Esophagus squamous epithelium (tissue), 5 donors: ENCODE measurements around the gene CITED2. TPM values are rescaled to one million over a fixed set of nuclear protein-coding genes. Genes with fewer than 3 reads are reported as not detected.
"Not testable (repeated sequence)": the region's sequence is repeated elsewhere in the genome, so short reads cannot be mapped to it uniquely, and the experiment has no call there.

ENCODE experiments used
- DNase-seq: peaks from one replicate; lab custom pipeline; 2025; lab: John Stamatoyannopoulos, UW
- H3K27ac ChIP-seq, 4 donors: fragments of 200-600 bp; sonication (generic); one replicate each; pipeline ENCODE4 v1.5.1; 2016 to 2019; ENCODE audit warnings: mild to moderate bottlenecking in 1 of 4
- H3K27me3 ChIP-seq, 4 donors: fragments of 200-600 bp; sonication (generic); 1 replicate in 3 of 4; 2 replicates in 1 of 4; pipeline versions ENCODE4 v1.5.1 to v1.6.0; 2017 to 2021; ENCODE audit warnings: antibody characterized with exemption in 1 of 4
- H3K36me3 ChIP-seq, 3 donors: fragments of 200-600 bp; sonication (generic); one replicate each; pipeline ENCODE4 v1.5.1; 2016 to 2019
- H3K4me1 ChIP-seq, 3 donors: fragments of 200-600 bp; sonication (generic); one replicate each; pipeline ENCODE4 v1.5.1; 2017 to 2019
- H3K4me3 ChIP-seq, 4 donors: fragments of 200-600 bp; sonication (generic); 1 replicate in 3 of 4; 2 replicates in 1 of 4; pipeline ENCODE4 v1.5.1; 2016 to 2019; ENCODE audit warnings: mild to moderate bottlenecking in 2 of 4, moderate library complexity in 1 of 4
- H3K9me3 ChIP-seq, 3 donors: fragments of 200-600 bp; sonication (generic); one replicate each; pipeline ENCODE4 v1.5.1; 2016 to 2019
- POLR2A ChIP-seq, 4 donors: fragments of 450-650 bp; IDR thresholded peaks; one replicate each; pipeline ENCODE4 v1.6.1; 2017; ENCODE audit warnings: antibody characterized with exemption in 4 of 4, mild to moderate bottlenecking in 4 of 4, moderate library complexity in 3 of 4
- WGBS, 2 donors: methylation state at CpG; one replicate each; pipeline ENCODE4 v1.1.5; 2018; 5-methylcytosine and 5-hydroxymethylcytosine counted together
- intact Hi-C: fragments of 100-400 bp; cut with DNase I; formaldehyde crosslinking; loops from one replicate; pipeline ENCODE4 v1.15.0; 2022
- total RNA-seq, 4 donors: library from RNA; depleted of rRNA; stranded (reverse); fragments of >200 nt; gene quantifications; one replicate each; pipeline ENCODE4 v1.1.0, GENCODE V29; 2016
- TF ChIP-seq, protein P1 (sequence below), 6 experiments: fragments of 450-650 bp in 4 of 6; fragments of 200-600 bp in 2 of 6; sonication (generic) in 2 of 6; IDR thresholded peaks; one replicate each; pipeline ENCODE4 v1.5.1; 2016 to 2019; ENCODE audit warnings: antibody characterized with exemption in 6 of 6, mild to moderate bottlenecking in 4 of 6, moderate library complexity in 4 of 6
- donor health status: DM: yes; HTN: yes; CAD: no.

Gene CITED2
- total RNA-seq, 4 donors from 2014 or later: 24.8 to 169 (median 60.9) TPM

GRCh38 chr6:139368661-139369060, 5.8 kb downstream of the CITED2 start:
- H3K36me3 ChIP-seq: peaks cover 0 to 24% (median 0%) of the 10 kb centered on the region in 3 donors
- WGBS, 2 donors: 31 to 58% methylated on average over 1 of the region's 1 CpG
- DNase-seq: no peak
- intact Hi-C loops: loop anchor here (5.0 to 10.0 kb wide), 3 partner anchors 151 to 554 kb away; no protein-coding TSS in a partner anchor
- H3K27ac ChIP-seq: no peak overlapping the region
- no peaks in the 10 kb centered on the region for H3K27me3 ChIP-seq
- H3K4me1 ChIP-seq: peaks cover 6 to 45% (median 8%) of the 10 kb centered on the region in 3 donors
- H3K9me3 ChIP-seq: no peaks in the 10 kb centered on the region
- H3K4me3 ChIP-seq: no peak overlapping the region
- TF ChIP-seq, protein P1, sequence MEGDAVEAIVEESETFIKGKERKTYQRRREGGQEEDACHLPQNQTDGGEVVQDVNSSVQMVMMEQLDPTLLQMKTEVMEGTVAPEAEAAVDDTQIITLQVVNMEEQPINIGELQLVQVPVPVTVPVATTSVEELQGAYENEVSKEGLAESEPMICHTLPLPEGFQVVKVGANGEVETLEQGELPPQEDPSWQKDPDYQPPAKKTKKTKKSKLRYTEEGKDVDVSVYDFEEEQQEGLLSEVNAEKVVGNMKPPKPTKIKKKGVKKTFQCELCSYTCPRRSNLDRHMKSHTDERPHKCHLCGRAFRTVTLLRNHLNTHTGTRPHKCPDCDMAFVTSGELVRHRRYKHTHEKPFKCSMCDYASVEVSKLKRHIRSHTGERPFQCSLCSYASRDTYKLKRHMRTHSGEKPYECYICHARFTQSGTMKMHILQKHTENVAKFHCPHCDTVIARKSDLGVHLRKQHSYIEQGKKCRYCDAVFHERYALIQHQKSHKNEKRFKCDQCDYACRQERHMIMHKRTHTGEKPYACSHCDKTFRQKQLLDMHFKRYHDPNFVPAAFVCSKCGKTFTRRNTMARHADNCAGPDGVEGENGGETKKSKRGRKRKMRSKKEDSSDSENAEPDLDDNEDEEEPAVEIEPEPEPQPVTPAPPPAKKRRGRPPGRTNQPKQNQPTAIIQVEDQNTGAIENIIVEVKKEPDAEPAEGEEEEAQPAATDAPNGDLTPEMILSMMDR (IDR thresholded peaks at IDR 0.05): no peak
- TF ChIP-seq POLR2A (IDR thresholded peaks at IDR 0.05): no peak

DNA sequence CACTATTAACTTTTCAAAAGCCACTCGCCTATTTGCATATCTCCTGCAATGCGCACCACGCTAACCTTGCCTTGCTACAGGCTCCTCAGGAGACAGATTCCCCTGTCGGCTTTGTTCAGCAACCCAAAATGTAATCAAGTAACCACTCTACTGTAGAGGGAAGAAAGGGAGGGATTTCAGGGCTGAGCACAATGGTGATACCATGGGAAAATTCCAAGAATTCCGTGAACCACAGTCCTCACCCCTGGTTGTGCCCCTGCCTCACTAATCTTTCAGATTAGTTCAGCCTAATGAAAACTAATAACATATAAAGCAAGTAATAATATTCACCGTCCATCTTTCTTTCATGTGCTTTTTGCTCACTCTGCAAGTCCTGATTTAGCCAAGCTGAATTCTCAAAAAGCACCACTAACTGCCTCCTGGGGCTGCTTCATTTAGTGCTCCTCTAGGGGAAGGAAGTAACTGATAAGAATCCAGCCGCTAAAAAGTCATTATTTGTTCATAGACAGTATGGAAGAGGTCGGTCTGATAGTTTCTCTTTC, 6.6 kb downstream of the CITED2 start:
- H3K27me3 ChIP-seq: no peaks in the 10 kb centered on the region
- no peaks in the 10 kb centered on the region for H3K9me3 ChIP-seq
- WGBS, 2 donors: 79 to 83% methylated on average over 8 of the region's 8 CpGs
- no peak overlapping the region for H3K27ac ChIP-seq
- H3K4me3 ChIP-seq: no peak overlapping the region
- intact Hi-C loops: loop anchor here (5.0 to 10.0 kb wide), 3 partner anchors 151 to 553 kb away; no protein-coding TSS in a partner anchor
- TF ChIP-seq POLR2A (IDR thresholded peaks at IDR 0.05): no peak
- TF ChIP-seq, protein P1 (IDR thresholded peaks at IDR 0.05): no peak
- H3K4me1 ChIP-seq: peaks cover 6 to 45% (median 8%) of the 10 kb centered on the region in 3 donors
- H3K36me3 ChIP-seq: peaks cover 0 to 16% (median 0%) of the 10 kb centered on the region in 3 donors
- DNase-seq: no peak

GRCh38 chr6:139364982-139365379, 9.5 kb downstream of the CITED2 start:
- no peaks in the 10 kb centered on the region for H3K9me3 ChIP-seq
- no peaks in the 10 kb centered on the region for H3K36me3 ChIP-seq
- no peak overlapping the region for H3K27ac ChIP-seq
- no peak overlapping the region for H3K4me3 ChIP-seq
- peaks cover 4 to 19% (median 6%) of the 10 kb centered on the region in 3 donors for H3K4me1 ChIP-seq
- H3K27me3 ChIP-seq: no peaks in the 10 kb centered on the region
- TF ChIP-seq, protein P1 (IDR thresholded peaks at IDR 0.05): no peak
- TF ChIP-seq POLR2A (IDR thresholded peaks at IDR 0.05): no peak
- intact Hi-C loops: loop anchor here (5.0 to 10.0 kb wide), 3 partner anchors 148 to 550 kb away; no protein-coding TSS in a partner anchor
- 45 to 49% methylated on average over 3 of the region's 3 CpGs for WGBS, 2 donors
- no peak for DNase-seq

GRCh38 chr6:139364302-139364981, 10.0 kb downstream of the CITED2 start:
- no peak for TF ChIP-seq POLR2A (IDR thresholded peaks at IDR 0.05)
- TF ChIP-seq, protein P1 (IDR thresholded peaks at IDR 0.05): peak; percentile 67 to 88 (median 68)
- WGBS, 2 donors: 51 to 54% methylated on average over 4 of the region's 4 CpGs
- Histone ChIP-seq H3K4me3 (no peak overlapping the region), H3K36me3 (no peaks in the 10 kb centered on the region), H3K4me1 (peaks cover 0 to 13% (median 2%) of the 10 kb centered on the region in 3 donors), H3K9me3 (no peaks in the 10 kb centered on the region), H3K27ac (no peak overlapping the region), H3K27me3 (no peaks in the 10 kb centered on the region)
- intact Hi-C loops: loop anchor here (10.0 kb wide), 2 partner anchors 240 to 550 kb away; no protein-coding TSS in a partner anchor
- DNase-seq: no peak

DNA sequence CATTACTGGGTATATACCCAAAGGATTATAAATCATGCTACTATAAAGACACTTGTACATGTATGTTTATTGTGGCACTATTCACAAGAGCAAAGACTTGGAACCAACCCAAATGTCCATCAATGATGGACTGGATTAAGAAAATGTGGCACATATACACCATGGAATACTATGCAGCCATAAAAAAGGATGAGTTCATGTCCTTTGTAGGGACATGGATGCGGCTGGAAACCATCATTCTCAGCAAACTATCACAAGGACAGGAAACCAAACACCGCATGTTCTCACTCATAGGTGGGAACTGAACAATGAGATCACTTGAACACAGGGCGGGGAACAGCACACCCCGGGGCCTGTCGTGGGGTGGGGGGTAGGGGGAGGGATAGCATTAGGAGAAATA, 10.7 kb downstream of the CITED2 start:
- not testable (repeated sequence) for H3K4me1 ChIP-seq, H3K27ac ChIP-seq, H3K9me3 ChIP-seq, H3K36me3 ChIP-seq, H3K27me3 ChIP-seq, H3K4me3 ChIP-seq, DNase-seq
- intact Hi-C loops: loop anchor here (10.0 kb wide), 2 partner anchors 239 to 549 kb away; no protein-coding TSS in a partner anchor
- 70 to 72% methylated on average over 3 to 5 of the region's 5 CpGs for WGBS, 2 donors

DNA sequence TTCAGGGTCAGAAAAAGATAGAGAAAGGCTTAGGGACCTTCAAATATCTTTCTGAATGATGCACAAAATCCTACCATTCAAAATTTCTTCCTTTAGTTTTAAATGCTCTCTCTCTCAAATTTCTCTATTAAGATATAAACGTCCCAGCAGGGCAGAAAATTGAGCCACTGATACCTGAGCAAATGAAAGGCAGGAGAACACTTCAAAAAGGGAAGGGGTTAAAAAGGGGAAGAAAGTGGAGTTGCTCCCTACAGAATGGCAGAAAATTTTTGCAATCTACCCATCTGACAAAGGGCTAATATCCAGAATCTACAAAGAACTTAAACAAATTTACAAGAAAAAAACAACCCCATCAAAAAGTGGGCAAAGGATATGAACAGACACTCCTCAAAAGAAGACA, 11.3 kb downstream of the CITED2 start:
- not testable (repeated sequence) for DNase-seq, H3K9me3 ChIP-seq, H3K4me3 ChIP-seq, H3K27me3 ChIP-seq, H3K4me1 ChIP-seq, H3K27ac ChIP-seq, H3K36me3 ChIP-seq
- 76 to 78% methylated on average over 1 of the region's 1 CpG for WGBS, 2 donors
- intact Hi-C loops: loop anchor here (10.0 kb wide), 2 partner anchors 238 to 548 kb away; no protein-coding TSS in a partner anchor
